Measurements from ENCODE around the gene F2RL3.

DNA sequence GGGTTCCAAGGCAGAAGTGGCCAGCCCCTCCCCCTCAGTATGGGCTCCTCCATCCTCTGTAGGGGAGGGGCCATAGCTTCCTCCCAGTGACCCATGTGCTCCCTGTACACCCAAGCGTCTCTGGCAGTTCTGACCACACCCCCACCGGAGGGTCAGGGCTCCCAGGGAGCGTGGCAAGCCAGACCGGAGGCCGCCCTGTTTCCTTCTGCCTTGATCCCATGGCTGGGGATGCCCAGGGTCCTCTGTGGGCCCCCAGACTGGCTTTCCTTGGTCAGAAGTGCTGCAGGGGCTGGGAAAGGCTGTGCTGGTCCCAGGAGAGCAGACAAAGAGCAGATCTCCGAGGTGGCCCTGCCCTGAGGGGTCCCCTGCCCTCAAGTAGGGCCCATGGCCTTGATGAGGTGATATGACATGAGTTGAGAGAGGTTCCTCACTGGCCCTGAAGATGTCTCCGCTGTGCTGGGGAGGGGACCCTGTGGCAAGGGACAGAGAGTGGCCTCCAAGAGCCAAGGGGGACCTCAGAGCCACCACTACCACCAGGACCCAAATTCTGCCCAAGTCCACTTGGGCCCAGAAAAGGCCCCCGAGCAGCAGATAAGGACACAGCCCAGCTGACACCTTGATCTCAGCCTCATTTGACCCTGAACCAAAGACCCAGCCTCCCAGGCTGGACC lies 7.8 kb upstream of the F2RL3 start:
- TF ChIP-seq EZH2 (IDR thresholded peaks at IDR 0.05; ENCODE audit: borderline replicate concordance, insufficient read depth, low read length, poor library complexity, severe bottlenecking) (no peak), MXI1 (conservative IDR thresholded peaks at IDR 0.05; ENCODE audit: poor library complexity, severe bottlenecking) (no peak)
